NCI-H187 treated with DMSO at 0.1 percent for 48 hours (cell line): Measurements from ENCODE around the gene SELENOM.

Source experiments
- DNase-seq: peaks from one replicate; lab custom pipeline; 2025; lab: John Stamatoyannopoulos, UW

Gene SELENOM

GRCh38 chr22:31091106-31091975 lies 16.0 kb downstream of the SELENOM start:
- DNase-seq, result no peak

- DNase-seq, result no peak
These were observed 16.9 kb downstream of the SELENOM start for GRCh38 chr22:31090217-31091085.

- no peak for DNase-seq
These were observed 17.9 kb downstream of the SELENOM start for GRCh38 chr22:31089160-31090100.

GRCh38 chr22:31088233-31088986 lies 19.0 kb downstream of the SELENOM start:
- DNase-seq, result no peak

GRCh38 chr22:31087744-31088215 lies 19.6 kb downstream of the SELENOM start:
- DNase-seq, result no peak

- DNase-seq, result no peak
These were observed 20.6 kb downstream of the SELENOM start for GRCh38 chr22:31086703-31087330.

- no peak for DNase-seq
These were observed 21.4 kb downstream of the SELENOM start for GRCh38 chr22:31085928-31086327.

GRCh38 chr22:31085493-31085824 lies 21.9 kb downstream of the SELENOM start:
- no peak for DNase-seq

- no peak for DNase-seq
These were observed 22.4 kb downstream of the SELENOM start for GRCh38 chr22:31084811-31085492.

- DNase-seq, result no peak
These were observed 23.2 kb downstream of the SELENOM start for GRCh38 chr22:31083923-31084810.

- no peak for DNase-seq
These were observed 24.0 kb downstream of the SELENOM start for GRCh38 chr22:31083377-31083768.

GRCh38 chr22:31082606-31083376 lies 24.6 kb downstream of the SELENOM start:
- DNase-seq, result no peak

GRCh38 chr22:31081963-31082605 lies 25.3 kb downstream of the SELENOM start:
- DNase-seq, result no peak

- DNase-seq, result peak; percentile 13
These were observed 26.3 kb downstream of the SELENOM start, which contains the start of gene SMTN for GRCh38 chr22:31080848-31081649. SMTN (plus strand) TSS chr22:31081318; CDS start chr22:31083259, 1,941 bp downstream.

GRCh38 chr22:31080164-31080847 lies 27.1 kb downstream of the SELENOM start:
- no peak for DNase-seq

- no peak for DNase-seq
These were observed 28.2 kb downstream of the SELENOM start for GRCh38 chr22:31079095-31079642.
